Hematopoietic multipotent progenitor cell (in vitro differentiated cells): ENCODE measurements around the gene IDH3G. TPM values are rescaled to one million over a fixed set of nuclear protein-coding genes. Genes with fewer than 3 reads are reported as not detected.

Experiments used
- DNase-seq, 3 donors: peaks; one replicate each; pipeline ENCODE4 v3.0.0-alpha.2; 2011 to 2015; ENCODE audit warnings: low read depth in 2 of 3, low spot score in 2 of 3
- total RNA-seq: library from RNA; depleted of rRNA; stranded (reverse); fragments of >200 nt; gene quantifications from one replicate; pipeline ENCODE4 v1.2.3, GENCODE V29; 2012

IDH3G gene
- total RNA-seq, 1 donor = 117 TPM

DNA sequence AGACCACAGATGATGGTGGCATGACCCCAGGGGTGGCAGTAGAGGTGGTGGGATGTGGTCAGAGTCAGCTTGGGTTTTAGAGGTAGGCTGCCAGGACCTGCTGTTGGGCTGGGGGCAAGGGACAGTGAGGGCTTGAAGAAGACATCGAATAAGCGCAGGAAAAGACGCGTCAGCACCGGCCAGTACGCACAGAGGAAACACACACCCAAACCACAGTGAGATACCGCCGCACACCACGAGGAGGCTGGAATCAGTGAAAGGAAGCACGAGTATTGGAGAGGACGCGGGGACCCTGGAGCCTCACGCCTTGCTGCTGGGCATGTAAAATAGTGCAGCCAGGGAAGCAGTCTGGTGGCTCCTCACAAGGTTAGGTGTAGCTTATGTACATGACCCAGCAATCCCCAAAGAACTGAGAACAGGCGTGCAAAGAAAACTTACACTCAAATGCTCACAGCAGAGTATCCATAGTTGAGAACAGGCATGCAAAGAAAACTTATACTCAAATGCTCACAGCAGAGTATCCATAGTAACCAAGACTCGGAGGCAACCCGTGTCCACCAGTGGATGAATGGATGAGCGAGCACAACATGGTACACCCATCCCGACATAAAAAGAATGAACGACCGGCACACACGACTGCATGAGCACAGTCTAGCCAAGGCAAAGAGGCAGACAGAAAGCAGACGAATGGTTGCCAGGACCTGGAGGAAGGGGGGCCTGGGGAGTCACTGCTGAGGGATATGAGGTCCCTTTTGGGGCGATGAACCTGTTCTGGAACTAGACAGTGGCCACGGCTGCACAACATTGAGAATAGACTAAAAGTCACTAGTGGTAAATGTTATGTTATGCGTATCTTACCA lies 22.9 kb upstream of the IDH3G start:
- DNase-seq = peak in 2 of 3 donors; percentile 42 to 63

DNA sequence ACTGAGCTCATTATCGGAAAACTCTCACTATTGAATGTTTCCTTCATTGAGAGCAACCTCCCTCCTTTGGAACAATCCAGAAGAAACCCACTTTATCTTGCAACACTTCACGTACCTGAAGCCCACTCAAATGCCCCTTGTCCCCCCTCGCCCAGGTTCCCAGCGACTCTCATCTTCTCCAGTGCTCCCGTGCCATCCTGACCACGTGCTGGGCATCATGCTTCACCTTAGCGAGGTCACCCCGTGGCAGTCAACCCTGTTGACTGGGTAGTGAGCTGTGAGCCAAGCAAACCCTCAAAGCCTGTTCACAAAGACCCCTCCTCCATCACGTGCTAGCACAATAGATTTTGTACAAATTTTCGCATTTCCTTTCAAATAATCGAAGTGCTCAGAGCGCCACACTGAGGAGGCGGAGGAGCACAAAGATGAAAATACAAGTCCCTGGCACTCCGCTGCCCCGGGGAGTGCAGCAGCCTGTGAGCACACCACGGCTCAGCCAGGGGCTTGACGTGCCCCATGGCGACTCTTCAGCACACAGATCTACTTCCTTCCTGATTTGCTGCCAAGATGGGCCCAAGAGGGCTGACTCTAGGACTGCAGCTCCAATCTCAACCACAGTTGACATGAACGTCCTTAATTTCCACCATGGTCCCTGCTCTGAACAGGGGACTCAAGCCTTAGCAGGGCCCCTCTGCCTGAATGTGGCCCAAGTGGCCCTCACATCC lies 20.6 kb upstream of the IDH3G start:
- DNase-seq = peak in 2 of 3 donors; percentile 30 to 67

DNA sequence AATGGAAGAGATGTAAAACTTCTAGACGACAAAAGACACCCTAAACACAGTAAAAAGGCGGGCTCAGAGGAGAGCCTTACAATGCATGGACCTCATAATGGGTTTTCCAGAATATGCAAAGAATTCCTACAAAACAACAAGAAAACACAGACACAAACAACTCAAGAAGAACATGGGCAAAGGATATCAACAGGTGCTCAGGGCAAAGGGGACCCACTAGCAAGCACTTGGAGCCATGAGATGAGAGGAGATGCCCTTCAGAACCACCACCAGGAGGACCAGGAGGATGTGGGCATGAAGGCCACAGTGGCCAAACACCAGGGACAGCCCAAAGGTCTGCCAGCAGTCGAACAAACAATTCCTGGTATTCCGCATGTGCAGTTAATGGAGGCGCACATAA lies 19.0 kb upstream of the IDH3G start:
- DNase-seq = no peak

DNA sequence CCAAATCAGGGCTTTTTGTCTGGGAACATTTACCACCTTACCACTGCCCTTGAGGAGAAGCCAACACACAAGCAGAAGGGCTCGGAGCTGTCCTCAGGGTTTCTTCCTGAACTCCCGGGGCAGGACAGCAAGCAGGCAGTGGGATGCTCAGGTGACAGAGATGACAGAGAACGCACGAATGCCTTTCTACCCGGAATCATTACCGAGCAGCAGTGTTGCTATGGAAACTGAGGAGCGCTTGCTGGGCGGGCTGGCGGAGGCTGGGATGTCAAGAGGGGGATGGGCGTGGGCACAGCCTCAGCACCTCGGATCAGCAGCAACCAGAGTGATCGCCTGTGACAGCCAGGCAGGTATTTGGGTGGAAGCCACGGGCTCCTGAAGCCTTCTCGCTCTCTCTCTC lies 18.0 kb upstream of the IDH3G start:
- no peak for DNase-seq

DNA sequence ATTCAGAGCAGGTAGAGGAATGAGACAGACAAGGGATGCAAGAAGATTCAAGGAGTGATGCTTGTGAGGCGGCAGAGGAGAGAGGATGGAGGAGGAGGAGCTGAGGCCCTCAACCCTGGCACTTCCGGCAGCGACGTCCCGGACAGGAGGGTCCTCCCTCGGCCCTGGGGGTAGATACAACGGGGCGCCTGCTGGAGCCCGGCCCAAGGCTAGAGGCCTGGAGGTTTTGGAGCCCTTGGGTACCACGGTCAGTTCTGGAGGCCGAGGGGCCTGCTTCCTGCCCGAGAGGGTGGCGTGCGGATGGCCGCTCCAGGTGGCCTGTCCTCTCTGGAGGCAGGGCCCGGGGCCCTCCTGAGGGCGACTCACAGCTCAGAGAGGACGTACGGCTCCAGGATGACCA lies 13.8 kb upstream of the IDH3G start:
- no peak for DNase-seq

GRCh38 chrX:153806999-153807575 lies 12.9 kb upstream of the IDH3G start:
- no peak for DNase-seq

- DNase-seq = no peak
These were observed 11.3 kb upstream of the IDH3G start for GRCh38 chrX:153805436-153805835.

DNA sequence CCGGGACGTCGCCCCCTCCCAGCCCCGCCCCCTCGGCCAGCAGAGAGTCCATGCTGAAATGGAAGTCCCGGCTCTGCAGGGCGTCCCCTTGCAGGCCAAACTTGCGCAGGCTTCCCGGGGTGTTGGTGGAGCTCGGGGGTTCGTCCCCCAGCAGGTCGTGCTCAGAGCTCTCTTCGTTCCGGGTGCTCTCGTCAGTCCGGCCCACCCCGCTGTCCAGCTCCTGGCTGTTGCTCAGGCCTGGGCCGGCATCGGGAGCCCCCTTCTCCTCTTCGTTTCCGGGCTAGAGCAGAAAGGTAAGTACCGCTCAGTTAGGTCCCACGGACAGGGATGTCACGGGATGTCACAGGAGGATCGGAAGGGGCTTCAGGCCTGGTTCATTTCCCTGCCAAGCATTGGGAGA lies 10.4 kb upstream of the IDH3G start:
- no peak for DNase-seq

- no peak for DNase-seq
These were observed 10.0 kb upstream of the IDH3G start for GRCh38 chrX:153804100-153804595.

- DNase-seq = no peak
These were observed 9.3 kb upstream of the IDH3G start for GRCh38 chrX:153803211-153804099.

GRCh38 chrX:153802513-153803045 lies 8.4 kb upstream of the IDH3G start:
- DNase-seq = peak in 1 of 3 donors; percentile 27

DNA sequence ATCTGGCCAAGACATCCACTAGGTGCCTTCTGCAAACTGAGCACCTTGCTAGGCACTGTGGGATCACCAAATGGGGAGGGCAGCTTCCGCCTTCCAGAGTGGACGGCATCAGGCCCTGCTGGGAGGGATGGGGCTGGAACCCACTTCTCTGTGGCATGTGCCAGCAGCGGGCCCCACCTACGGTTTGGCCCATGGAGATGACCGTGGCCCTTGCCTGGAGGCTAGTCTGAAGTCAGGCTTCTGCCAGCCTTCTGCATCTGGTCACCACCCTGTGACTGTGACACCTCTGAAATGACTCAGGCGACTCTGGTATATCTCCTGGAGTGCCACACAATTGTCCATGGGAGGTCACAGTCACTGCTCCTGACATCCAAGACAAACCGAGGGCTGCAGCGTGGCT lies 7.5 kb upstream of the IDH3G start:
- DNase-seq = no peak

DNA sequence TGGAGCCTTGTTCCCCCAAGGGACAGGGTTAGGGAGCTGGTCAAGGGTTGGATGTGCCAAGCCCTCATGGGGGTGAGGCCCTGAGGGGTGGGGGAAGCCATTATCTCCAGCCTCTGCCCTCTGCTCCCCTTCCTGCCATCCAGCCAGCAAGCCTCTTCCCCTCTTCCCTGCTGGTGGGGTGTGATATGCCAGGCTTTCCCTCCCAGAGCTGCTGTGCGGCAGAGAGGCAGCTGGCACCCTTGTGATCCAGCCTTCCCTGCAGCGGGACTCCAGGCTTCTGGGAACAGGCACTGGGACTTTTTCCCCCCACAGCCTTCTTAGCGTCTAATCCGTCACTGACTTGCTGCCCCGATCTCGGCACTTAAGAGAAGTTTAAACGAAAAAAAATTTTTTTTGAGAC lies 6.6 kb upstream of the IDH3G start:
- no peak for DNase-seq

DNA sequence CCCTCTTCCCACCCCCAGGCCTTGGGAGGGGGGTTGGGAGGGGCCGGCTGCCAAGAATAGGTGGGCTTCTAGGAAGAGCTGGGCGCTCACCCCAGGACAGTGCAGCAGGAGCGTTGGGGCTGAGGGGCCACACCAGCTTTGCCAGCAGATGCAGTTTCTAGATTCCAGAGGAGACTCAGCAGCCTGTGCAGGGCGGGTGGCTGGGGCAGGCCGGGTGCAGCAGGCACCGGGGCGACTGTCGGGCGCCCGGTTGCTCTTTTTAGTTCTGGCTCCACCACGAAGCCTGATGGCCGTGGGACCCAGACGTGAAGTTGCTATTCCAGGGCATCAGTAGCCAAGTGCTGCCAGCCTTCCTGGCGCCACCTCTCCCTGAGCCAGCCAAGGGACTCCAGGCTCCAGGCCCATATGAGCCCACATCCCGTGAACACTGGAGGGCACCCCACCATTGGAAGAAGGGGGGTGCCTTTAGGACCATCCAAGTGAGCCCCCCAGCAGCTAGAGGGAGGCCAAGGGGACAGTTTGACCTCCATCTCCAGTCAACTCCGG lies 6.1 kb upstream of the IDH3G start:
- DNase-seq = no peak

DNA sequence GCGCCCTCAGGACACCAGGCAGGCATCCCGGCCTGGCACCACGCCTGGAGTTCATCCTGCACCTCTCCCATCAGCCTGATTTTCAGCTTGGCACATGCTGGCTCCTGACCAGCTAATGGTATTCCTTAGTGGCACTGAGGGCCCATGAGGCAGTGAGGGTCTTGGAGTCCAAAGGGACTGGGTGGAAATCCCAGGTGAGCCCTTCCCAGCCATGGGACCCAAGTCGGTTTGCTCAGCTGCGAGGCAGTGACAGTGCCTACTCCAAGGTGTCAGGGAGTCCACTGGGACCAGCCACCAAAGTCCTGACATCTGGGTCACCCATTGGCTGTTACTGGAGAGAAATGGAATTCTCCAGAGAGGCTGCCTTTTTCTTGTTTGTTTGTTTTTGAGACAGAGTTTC lies 5.2 kb upstream of the IDH3G start:
- DNase-seq = no peak

- no peak for DNase-seq
These were observed 3.3 kb upstream of the IDH3G start for GRCh38 chrX:153797415-153798015.

GRCh38 chrX:153794897-153795816 lies 982 bp upstream of the IDH3G start:
- no peak for DNase-seq

DNA sequence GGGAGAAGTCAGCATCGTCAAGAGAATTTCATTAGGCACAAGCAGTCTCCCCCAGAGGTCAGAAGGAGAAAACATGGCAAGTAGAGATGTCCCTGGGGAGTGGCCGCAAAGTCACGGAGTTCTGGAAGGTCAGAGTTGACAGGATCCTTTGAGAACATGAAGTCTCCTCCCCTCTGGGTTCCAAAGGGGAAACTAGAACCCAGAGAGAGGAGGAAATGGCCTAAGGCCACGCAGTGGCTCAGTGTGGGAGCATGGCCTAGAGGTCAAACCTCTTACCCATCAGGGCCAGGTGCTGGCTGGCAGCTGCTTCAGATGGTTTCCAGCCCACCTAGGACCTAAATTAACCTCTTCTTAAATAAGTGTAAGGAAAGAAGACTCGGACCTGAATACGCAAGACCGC lies 884 bp downstream of the IDH3G start:
- no peak for DNase-seq

DNA sequence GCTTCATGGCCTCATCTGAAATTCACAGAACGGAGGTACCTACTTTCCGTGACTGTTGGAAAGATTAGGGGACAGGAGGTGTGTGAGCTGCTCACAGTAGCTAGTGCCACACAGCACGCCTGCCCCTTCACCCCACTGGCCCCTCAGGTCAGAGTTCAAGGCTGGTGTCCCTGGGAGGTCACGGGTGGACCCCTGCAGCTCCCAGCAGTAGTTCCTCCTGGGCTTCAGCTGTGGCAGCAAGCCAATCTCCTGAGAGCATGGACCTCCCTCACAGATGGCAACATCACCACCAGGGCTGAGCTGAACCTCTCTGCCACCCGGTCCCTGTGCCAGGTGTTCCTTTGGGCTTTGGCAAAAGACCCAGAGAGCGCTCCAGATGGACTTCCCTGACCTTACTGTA lies 1.8 kb downstream of the IDH3G start:
- DNase-seq = no peak
